CD4-positive, alpha-beta T cell (primary cell): Measurements from ENCODE around the gene ALDH16A1. TPM values are rescaled to one million over a fixed set of nuclear protein-coding genes. Genes with fewer than 3 reads are reported as not detected.

ENCODE experiments used
- ATAC-seq: fragments of 200-7000 bp; cut with Tn5 transposase; one replicate; pipeline ENCODE4 v1.10.0; 2022; ENCODE audit warnings: mild to moderate bottlenecking; ENCODE audit not compliant: poor library complexity
- CTCF ChIA-PET: fragments of 350-600 bp; sonication (Branson Sonifier 250); formaldehyde crosslinking; loops from one replicate; lab custom pipeline; 2021; ENCODE audit warnings: antibody characterized with exemption, inconsistent platforms; lab: Charles Lee
- POLR2A ChIA-PET: fragments of 350-600 bp; sonication (Branson Sonifier 250); formaldehyde crosslinking; loops from one replicate; lab custom pipeline; 2021; ENCODE audit warnings: antibody characterized with exemption, inconsistent platforms; lab: Charles Lee
- DNase-seq, 14 experiments: peaks; one replicate each; pipeline ENCODE4 v3.0.0-alpha.2; 2013 to 2020; ENCODE audit warnings: mixed read lengths in 2 of 14
- H3K27ac ChIP-seq, 2 donors: one replicate each; pipeline versions ENCODE4 v1.5.1 to v1.7.0; 2013; ENCODE audit warnings: low read length in 2 of 2, low read depth in 1 of 2, mild to moderate bottlenecking in 1 of 2
- H3K27me3 ChIP-seq, 2 experiments: 1 replicate in 1 of 2; 2 replicates in 1 of 2; pipeline versions ENCODE4 v1.6.1 to v1.7.0; 2013; ENCODE audit warnings: low read length in 2 of 2, control low read depth in 1 of 2, mild to moderate bottlenecking in 1 of 2, moderate library complexity in 1 of 2; ENCODE audit not compliant: insufficient read depth in 2 of 2, control insufficient read depth in 1 of 2
- H3K36me3 ChIP-seq: one replicate; pipeline ENCODE4 v1.6.1; 2013; ENCODE audit warnings: low read length, control low read depth; ENCODE audit not compliant: insufficient read depth
- H3K4me1 ChIP-seq: one replicate; pipeline ENCODE4 v1.6.1; 2013; ENCODE audit warnings: low read length, control low read depth; ENCODE audit not compliant: insufficient read depth
- H3K4me3 ChIP-seq: one replicate; pipeline ENCODE4 v1.5.1; 2013; ENCODE audit warnings: mild to moderate bottlenecking, low read length, moderate library complexity
- H3K9me3 ChIP-seq, 2 experiments: 1 replicate in 1 of 2; 2 replicates in 1 of 2; pipeline versions ENCODE4 v1.6.1 to v1.7.0; 2013; ENCODE audit warnings: low read length in 2 of 2, mild to moderate bottlenecking in 2 of 2, control low read depth in 1 of 2, moderate library complexity in 1 of 2; ENCODE audit not compliant: control insufficient read depth in 1 of 2, insufficient read depth in 1 of 2
- H3K27ac Mint-ChIP-seq: one replicate; pipeline ENCODE4 v1.8.0; 2020; ENCODE audit warnings: mixed read lengths
- H3K27me3 Mint-ChIP-seq: one replicate; pipeline ENCODE4 v1.8.0; 2021; ENCODE audit warnings: mixed read lengths
- H3K36me3 Mint-ChIP-seq: one replicate; pipeline ENCODE4 v1.8.0; 2021; ENCODE audit warnings: low read depth, mixed read lengths
- H3K4me1 Mint-ChIP-seq: one replicate; pipeline ENCODE4 v1.8.0; 2021; ENCODE audit warnings: low read depth, mixed read lengths
- H3K4me3 Mint-ChIP-seq: one replicate; pipeline ENCODE4 v1.8.0; 2020; ENCODE audit warnings: mild to moderate bottlenecking, mixed read lengths
- H3K9me3 Mint-ChIP-seq: one replicate; pipeline ENCODE4 v1.8.0; 2020; ENCODE audit warnings: mixed read lengths
- intact Hi-C, 2 experiments: fragments of 100-400 bp; cut with DNase I in 1 of 2; cut with micrococcal nuclease in 1 of 2; formaldehyde crosslinking; loops; one replicate each; pipeline versions ENCODE4 v1.15.1 to v1.9.0; 2023 to 2025; cut with DNase I, micrococcal nuclease
- total RNA-seq, 174 experiments: library from RNA in 2 of 174; stranded (reverse) in 2 of 174; gene quantifications; one replicate each; pipeline ENCODE4 v1.2.3 and lab custom pipeline; 2021 to 2026
- TF ChIP-seq, protein P1 (sequence below): fragments of 200-600 bp; IDR thresholded peaks from one replicate; pipeline ENCODE4 v1.8.0; 2022; ENCODE audit warnings: antibody characterized with exemption, mild to moderate bottlenecking

The ALDH16A1 gene
- total RNA-seq, 2 experiments from 2014 or later, result 25.1 to 25.8 TPM

DNA sequence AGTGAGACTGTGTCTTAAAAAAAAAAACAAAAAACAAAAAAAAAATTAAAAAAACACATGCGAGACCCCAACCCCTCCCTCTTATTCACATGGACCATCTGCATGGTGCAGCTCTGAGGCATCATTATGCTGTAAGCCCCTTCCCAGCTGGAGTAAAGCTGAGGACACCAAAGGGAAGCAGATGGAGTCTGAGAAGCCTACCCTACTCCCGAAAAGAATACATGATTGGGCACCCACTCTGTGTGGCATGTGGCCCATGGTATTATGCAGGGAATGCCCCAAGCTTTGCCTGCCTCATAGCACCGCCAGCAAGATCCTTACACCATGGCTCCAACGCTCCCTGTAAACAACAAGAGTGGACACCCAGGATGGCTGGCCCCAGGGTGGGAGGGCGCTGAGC, 34.5 kb upstream of the ALDH16A1 start:
- Histone ChIP-seq H3K36me3 (no peaks in the 10 kb centered on the region), H3K9me3 (peaks cover 0 to 12% of the 10 kb centered on the region in 2 experiments), H3K4me3 (no peak overlapping the region), H3K27me3 (peaks cover 44 to 55% of the 10 kb centered on the region in 2 experiments), H3K27ac (no peak overlapping the region), H3K4me1 (peaks cover 26% of the 10 kb centered on the region)
- intact Hi-C loops, result no loop called here
- no peaks in the 10 kb centered on the region for H3K9me3 Mint-ChIP-seq
- ChIA-PET POLR2A (interaction anchor here (4.2 kb wide), 1 partner anchor 8 kb away, joined by 20 read pairs; no protein-coding TSS in a partner anchor), CTCF (no interaction called here)
- DNase-seq (no peak), ATAC-seq (no peak)
- peaks cover 38% of the 10 kb centered on the region for H3K4me1 Mint-ChIP-seq
- peaks cover 53% of the 10 kb centered on the region for H3K27me3 Mint-ChIP-seq
- H3K27ac Mint-ChIP-seq, result no peak overlapping the region
- H3K36me3 Mint-ChIP-seq, result no peaks in the 10 kb centered on the region
- no peak overlapping the region for H3K4me3 Mint-ChIP-seq
- TF ChIP-seq, protein P1, sequence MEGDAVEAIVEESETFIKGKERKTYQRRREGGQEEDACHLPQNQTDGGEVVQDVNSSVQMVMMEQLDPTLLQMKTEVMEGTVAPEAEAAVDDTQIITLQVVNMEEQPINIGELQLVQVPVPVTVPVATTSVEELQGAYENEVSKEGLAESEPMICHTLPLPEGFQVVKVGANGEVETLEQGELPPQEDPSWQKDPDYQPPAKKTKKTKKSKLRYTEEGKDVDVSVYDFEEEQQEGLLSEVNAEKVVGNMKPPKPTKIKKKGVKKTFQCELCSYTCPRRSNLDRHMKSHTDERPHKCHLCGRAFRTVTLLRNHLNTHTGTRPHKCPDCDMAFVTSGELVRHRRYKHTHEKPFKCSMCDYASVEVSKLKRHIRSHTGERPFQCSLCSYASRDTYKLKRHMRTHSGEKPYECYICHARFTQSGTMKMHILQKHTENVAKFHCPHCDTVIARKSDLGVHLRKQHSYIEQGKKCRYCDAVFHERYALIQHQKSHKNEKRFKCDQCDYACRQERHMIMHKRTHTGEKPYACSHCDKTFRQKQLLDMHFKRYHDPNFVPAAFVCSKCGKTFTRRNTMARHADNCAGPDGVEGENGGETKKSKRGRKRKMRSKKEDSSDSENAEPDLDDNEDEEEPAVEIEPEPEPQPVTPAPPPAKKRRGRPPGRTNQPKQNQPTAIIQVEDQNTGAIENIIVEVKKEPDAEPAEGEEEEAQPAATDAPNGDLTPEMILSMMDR, result no peak

DNA sequence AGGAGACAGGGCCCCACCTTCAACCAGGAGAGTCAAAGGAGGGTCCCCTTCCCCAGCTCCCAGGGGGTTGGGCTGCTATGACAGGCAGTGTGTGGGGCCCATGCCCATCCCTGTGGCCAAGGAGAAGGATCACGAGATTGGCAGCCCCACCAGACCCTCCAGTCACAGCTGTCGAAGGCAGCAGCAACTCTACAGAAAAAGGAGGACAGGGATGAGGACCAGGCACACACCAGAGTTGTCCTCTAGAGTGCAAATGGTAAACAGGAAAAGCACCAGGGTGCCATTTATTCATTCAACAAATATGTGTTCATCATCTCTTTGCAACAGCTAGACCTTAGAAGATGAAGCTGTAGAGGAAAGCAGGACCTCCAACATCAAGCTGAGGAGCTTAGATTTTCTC, 33.9 kb upstream of the ALDH16A1 start:
- Histone ChIP-seq H3K36me3 (no peaks in the 10 kb centered on the region), H3K4me3 (no peak overlapping the region), H3K27me3 (peaks cover 49 to 61% of the 10 kb centered on the region in 2 experiments), H3K27ac (no peak overlapping the region), H3K9me3 (peaks cover 0 to 12% of the 10 kb centered on the region in 2 experiments), H3K4me1 (peaks cover 33% of the 10 kb centered on the region)
- DNase-seq (no peak), ATAC-seq (no peak)
- peaks cover 45% of the 10 kb centered on the region for H3K4me1 Mint-ChIP-seq
- CTCF ChIA-PET, result interaction anchor here (1.9 kb wide), 1 partner anchor 27 kb away, joined by 4 read pairs; no protein-coding TSS in a partner anchor
- peaks cover 60% of the 10 kb centered on the region for H3K27me3 Mint-ChIP-seq
- POLR2A ChIA-PET, result interaction anchor here (4.2 kb wide), 1 partner anchor 9 kb away, joined by 20 read pairs; no protein-coding TSS in a partner anchor
- intact Hi-C loops, result no loop called here
- no peak overlapping the region for H3K27ac Mint-ChIP-seq
- no peak overlapping the region for H3K4me3 Mint-ChIP-seq
- H3K36me3 Mint-ChIP-seq, result no peaks in the 10 kb centered on the region
- TF ChIP-seq, protein P1, result no peak
- no peaks in the 10 kb centered on the region for H3K9me3 Mint-ChIP-seq

DNA sequence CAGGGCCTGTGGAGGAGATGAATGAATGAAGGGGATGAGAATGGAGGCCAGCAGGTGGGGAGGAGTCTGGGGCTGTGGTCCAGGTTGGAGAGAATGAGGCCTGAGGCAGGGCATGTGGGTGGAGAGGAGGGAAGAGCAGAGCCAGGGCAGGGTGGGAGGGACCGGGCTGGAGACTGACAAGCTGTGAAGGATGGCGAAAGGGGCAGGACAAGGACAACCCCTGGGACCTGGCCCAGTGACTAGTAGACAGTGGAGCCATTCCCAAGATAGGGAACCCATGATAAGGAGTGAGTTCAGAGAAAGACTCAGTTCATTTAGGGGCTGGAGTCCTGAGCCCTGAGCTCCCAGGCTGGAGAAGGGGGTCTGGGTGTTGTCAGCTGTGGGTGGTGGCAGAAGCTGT, 32.8 kb upstream of the ALDH16A1 start:
- Mint-ChIP-seq H3K27ac (no peak overlapping the region), H3K36me3 (no peaks in the 10 kb centered on the region), H3K4me3 (no peak overlapping the region), H3K9me3 (no peaks in the 10 kb centered on the region), H3K4me1 (peaks cover 47% of the 10 kb centered on the region), H3K27me3 (peaks cover 68% of the 10 kb centered on the region)
- Histone ChIP-seq H3K36me3 (no peaks in the 10 kb centered on the region), H3K9me3 (peaks cover 0 to 12% of the 10 kb centered on the region in 2 experiments), H3K4me1 (peaks cover 39% of the 10 kb centered on the region), H3K4me3 (no peak overlapping the region), H3K27me3 (peaks cover 56 to 71% of the 10 kb centered on the region in 2 experiments), H3K27ac (no peak overlapping the region)
- DNase-seq (no peak), ATAC-seq (no peak)
- ChIA-PET CTCF (interaction anchor here (1.7 to 1.9 kb wide), 2 partner anchors 28 to 50 kb away, joined by 4 to 5 read pairs; no protein-coding TSS in a partner anchor), POLR2A (interaction anchor here (1.3 to 4.2 kb wide), 2 partner anchors 10 to 14 kb away, joined by 3 to 20 read pairs; no protein-coding TSS in a partner anchor)
- intact Hi-C loops, result no loop called here
- TF ChIP-seq, protein P1, result no peak
